NCI-H146 treated with DMSO at 0.1 percent for 48 hours (cell line): ENCODE data around the gene COL5A1.

Source experiments
- DNase-seq: peaks from one replicate; lab custom pipeline; 2025; ENCODE audit not compliant: unreplicated experiment; lab: John Stamatoyannopoulos, UW

Gene COL5A1

DNA sequence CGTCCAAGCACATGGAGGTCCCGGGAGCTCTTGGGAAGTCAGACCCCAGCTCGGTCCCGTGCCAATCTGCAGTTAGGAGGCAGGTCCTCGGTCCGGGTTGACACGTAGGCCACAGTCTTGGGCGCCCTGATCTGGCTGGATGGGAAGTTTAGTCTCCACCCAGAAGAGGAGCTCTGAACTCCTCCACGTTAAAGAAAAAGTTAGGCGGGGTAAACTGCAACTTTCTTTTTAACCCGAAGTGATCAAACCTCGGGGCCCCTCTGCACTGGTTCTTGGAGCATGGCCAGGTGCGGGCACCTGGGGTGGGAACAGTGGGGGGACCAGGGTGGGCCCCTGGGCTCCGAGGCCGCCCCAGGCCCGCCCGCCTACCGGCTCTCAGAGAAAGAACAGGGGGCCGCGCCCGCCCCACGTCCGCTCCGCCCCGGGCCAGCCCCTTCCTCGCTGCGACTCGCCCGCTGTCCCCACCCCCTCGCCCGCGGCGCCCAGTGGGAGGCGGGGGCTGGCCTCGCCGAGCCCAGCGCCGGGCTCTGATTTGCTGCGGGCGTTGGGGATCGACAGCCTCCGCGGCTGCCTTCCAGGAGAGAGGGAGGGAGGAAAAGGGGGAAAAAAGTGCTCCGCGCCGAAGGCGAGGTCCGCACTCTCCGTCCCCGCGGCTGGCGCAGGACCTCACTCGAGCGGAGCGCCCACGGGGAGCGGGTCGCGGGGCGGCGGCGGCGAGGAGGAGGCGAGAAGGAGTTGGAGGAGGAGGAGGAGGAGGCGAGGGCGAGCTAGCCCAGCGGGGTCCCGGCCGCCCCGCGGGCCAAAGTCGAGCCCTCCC lies at the start of gene COL5A1:
COL5A1 (plus strand) TSS at position 631 of the 817 bp plus-strand sequence. CDS start 385 bp downstream, outside the sequence.
- no peak for DNase-seq

DNA sequence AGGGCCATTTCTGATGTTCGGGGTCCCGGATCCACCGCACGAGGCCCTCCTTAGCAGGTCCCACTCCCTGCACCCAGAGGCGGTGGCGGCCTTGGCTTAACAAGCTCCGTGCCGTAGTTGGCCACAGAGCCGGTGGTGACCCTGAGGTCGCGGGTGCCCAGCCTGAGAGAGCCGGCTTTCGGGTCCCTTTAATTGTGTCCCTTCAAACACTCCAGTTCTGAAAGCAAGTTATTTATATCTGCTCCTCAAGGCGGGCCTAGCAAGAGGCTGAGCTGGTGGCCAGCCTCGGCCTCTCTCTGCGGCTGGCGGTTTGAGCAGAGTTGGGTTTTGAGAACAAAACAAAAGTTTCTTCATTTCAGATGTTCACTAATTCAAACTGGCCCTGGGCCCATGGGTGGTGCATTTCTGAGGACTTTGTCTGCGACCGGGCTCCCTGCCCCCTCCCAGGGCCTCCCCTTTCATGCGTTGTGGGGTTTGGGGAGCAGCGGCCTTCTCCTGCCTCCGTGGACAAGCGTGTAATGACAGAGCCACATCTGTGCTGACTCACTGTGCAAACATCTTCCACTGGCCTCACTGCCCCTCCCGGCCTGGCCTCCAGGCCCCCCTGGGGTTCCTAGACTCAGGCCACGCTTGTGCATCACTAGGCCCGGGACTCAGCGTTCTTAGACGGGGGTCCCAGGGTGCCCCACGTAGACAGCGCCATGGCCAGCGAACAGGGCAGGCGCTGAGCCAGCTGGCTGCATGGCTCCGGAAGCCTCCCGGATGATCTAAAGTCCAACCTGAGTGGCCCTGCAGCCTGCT lies 49.4 kb upstream of the COL5A1 start:
- no peak for DNase-seq

DNA sequence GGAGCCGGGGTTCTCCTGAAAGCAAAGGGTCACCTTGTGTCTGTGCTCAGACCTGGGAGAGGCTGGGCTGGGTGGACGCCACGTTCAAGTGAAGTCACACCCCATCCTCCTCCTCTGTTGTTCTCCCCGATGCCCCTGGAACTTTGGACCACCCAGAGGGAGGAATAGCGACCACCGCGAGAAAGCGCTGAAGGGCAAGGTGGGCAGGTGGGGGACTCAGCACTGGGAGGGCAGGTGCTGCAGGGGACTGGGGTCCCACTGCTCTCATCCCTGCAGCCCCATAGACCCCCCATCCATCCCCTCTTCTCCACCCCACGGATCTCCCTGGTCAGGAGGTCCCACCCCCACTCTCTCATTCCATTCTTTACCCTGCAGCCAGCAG lies 48.8 kb upstream of the COL5A1 start:
- no peak for DNase-seq

DNA sequence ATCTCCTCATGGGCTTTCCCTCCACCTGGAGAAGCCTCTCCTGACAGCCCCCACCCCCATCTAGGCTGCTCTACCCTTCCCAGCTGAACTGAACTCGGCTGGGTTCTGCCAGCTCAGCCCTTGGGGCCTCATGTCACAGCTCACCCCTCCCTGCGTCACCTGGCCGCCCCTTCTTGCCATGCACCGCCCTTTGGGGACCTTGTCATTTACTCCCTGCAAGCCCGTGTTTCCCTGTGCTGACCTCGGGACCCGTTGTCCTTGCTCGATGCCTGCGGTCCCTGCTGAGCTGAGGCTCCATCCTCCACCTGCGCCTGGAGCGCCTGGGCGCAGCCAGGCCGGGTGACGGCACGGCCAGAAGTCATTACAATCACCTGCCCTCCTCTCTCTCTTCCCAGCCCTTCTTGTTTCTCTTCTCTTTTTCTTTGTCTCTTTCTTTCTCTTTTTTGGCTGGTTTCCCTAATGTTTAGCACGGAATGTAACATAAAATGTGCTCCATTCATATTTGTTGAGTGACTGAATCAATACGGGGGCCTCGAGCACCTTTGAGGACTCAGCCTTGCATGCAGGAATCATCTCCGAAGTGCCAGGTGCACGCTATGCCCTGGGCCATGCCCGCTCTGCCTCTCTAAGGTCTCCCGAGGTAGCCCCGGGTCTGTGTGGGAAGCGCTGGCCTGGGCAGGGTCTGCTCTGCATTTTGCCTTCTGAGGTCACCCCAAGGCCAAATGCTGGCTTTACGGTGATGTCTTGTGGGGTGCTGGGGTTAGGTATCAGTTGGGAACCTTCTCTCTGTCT lies 48.1 kb upstream of the COL5A1 start:
- DNase-seq = no peak

DNA sequence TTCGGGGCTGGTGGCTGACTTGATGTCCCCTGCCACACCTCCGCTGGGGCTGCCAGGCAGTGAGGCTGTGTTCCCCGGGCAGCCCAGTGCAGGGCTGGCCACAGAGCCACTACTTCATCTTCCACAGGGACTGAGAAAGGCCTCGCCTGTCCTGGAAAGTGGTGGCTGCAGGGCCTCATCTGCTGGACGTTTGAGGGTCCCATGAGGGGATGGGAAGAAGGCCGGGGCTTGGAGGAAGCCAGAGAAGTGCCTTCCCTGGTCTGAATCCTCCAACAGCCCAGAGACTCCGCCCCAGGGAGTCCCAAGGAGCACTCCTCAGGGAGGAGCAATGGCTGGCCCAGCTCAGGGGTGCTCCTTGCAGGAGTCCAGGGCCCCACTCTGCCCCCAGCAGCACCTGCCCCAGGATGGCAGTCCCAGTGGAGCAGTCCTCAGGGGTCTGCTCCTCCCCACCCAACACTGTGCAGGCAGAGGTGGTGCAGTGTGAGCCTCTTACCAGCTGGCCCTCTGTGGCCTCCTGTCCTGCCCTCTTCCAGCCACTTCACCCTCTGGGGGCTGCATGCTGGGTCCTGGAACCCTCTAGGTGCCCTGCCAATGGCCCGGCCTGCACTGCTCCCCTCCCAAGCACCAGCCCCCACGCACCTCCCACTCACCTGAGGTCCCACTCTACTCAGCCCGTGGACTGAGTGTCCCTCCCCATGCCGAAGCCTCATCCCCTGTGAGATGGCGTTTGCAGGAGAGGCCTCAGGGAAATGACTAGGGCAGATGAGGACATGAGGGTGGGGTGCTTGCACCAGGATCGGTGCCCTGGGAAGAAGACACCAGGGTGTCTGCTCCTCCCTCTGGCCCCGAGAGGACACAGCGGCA lies 47.3 kb upstream of the COL5A1 start:
- DNase-seq = no peak

DNA sequence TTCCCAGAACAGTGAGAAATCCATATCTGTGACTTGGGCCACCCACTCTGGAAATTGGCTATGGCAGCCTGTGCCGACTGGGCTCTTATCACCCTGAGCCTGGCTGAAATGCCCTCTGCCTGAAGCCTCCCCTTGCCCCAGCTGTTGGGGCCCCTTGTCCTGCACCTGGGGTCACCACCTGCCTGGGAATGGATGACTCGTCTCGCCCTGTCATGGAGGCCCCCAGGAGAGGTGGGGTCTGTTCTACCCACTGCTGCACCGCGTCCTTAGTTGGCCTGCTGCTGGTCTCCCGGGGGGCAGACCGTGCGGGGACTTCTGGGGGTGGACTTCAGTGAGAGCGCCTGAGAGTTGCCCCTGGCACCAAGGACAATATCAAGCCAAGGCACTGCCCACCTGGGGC lies 46.6 kb upstream of the COL5A1 start:
- no peak for DNase-seq

DNA sequence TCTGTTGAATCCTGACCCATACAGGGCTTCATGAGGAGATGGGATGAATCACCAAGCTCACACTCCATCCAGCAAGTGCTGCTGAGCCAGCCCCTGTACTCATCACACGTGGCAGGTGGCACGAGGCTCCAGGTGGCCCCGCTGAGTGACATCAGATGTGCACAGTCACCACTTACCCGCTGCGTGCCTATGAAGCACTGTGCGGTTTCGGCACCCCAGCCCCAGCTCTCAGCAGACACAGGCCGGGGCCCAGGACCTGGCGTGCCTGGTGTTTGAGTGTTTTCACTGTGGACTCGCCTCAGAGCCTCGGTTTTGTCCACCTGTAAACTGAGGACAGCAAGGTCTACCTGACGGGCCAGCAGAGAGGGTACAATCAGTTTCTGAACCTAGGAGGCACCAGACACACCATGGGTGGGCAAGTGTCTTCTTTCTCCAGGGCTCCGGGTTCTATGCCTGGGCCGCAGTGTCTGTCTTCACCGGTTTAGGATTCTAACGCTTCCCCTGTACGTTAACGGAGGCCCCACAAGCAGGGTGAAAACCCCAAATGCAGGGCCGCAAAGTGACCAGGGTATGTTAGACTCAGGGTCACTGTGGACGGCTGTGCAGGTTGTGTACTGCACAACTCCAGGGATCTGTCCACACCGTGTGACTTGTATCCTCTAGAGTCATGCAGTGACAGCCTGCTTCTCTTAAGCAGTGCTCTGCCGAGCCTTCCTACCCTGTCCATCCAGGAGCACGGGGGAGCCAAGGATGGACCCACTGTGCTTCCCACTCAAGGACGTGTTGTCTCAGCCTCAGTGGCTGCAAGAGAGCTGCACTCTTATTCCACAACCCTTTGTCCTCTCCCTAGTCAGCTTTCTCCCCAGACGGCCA lies 44.3 kb upstream of the COL5A1 start:
- no peak for DNase-seq

DNA sequence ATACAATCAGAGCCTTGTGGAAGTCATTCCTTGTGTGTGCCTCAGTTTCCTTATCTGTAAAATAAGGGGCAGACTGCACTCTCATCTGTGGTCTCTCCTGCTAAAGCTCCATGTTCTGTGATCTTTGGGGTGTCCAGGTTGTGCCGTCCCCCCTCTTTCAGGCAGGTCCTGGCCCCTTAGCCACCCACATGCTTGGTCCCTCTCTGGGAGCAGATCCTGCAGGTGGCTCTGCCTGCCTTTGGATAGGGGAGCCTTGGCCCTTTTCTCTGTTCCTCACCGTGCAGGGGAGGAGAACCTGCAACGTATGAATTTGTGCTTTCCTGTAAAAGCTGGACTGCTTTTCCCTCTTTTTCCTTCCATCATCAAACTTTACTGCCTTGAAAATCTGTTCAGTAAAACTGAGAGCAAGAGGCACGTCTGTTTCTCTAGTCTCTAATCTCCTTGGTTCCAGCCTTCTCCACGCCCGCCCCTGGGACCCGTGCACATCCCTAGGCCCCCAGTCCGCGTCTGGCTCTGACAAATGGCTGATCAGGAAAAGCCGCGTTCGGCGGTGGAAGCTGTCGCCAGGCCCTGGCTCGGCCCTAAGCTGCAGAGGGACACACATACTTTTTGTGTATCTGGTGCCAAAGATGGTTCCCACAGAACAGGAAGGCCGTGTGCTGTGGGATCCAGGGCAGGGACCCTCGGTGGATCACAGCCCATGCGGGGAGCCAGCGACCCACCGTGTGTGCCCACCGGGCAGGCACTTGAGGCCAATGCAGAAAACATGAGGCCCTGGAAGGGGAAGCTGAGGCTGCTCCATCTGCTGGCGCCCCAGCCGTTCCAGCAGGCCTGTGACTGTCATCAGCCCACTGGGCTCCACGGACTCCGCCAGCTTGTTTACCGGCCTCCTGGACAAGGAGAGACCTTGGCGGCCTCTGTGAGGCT lies 43.4 kb upstream of the COL5A1 start:
- no peak for DNase-seq

DNA sequence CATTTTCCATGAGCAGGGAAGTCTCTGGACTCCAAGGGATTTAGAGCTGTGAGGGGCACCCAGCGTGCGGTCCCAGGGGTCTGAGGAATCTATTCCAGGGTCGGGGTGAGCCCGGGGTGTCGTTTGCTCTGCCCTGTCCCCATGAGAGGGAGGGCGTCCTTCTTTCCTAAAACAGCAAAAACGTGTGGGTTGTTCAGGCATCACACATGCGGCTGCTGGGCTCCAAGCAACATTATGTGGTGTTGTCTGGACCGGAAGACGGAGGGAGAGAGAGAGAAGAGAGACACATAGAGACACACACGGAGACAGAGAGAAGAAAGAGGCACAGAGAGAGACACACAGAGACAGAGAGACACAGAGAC lies 42.7 kb upstream of the COL5A1 start:
- no peak for DNase-seq

DNA sequence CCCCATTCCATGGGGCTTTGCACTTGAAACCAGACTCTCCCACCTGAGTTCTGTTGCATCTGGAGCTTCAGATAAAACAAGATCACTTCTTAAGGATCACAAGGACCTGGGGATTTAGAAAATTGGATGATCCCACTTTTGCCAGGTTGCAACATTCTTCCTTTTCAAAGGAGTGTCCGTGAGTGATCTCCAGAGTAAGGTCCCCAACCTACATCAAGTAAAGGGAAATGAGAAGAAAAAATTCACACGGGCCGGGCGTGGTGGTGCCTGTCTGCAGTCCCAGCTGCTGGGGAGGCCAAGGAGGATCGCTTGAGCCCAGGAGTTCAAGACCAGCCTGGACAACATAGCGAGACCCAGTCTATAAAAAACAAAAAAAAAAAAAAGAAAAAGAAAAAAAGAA lies 41.2 kb upstream of the COL5A1 start:
- DNase-seq = no peak

DNA sequence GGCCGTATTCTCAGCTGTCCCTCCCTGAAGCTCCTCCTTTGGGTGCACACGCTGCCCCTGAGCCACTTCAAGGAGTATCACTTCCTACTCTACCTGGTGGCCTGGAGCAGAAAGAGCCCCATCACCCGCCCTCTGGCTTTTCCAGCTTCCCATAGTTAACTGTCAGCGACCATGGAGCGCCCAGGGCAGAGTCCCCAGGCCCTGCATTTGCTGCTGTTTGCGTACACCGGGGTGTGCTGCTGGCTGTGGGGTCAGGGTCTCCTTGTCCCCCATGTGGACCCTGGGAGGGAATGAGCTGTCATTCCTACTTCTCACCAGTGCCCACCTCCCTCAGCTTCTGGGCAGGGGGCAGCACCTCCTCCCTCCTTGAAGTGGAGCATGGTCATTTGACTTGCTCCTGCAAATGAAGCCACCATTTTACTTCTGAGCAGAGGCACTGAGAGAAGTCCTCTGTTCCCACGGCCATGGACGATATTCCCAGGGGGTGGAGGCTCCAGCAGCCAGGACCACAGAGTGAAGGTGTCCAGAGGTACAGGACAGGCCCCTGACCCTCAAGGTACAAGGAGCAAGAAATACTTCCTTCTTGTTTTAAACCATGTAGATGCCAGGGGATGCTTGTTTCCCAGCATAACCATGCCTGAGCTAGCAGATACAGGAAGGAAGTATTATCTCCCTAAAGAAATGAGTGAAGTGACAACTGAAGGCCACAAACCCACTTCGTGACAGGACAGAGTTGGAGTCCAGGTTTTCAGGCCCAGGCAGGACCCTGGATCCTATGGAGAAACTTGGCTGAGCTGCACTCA lies 40.6 kb upstream of the COL5A1 start:
- DNase-seq = no peak

DNA sequence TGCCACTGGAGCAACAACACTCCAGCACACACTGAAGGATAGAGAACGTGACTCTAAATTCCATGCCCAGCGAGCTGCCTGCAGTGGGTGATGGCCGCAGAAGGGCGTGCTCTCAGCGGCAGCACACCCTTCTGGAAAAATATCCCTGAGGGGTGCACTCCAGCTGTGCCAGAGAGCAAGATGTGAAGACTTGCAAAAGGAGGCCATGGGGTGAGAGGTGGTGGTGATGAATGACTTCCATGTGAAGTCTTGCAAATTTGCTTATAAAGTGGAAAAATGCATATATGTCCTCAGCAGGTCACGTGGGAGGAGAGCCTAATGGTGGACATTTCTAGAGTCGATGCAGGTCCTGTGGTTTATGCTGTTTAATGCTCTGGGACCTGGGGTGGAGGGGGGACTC lies 39.8 kb upstream of the COL5A1 start:
- no peak for DNase-seq

DNA sequence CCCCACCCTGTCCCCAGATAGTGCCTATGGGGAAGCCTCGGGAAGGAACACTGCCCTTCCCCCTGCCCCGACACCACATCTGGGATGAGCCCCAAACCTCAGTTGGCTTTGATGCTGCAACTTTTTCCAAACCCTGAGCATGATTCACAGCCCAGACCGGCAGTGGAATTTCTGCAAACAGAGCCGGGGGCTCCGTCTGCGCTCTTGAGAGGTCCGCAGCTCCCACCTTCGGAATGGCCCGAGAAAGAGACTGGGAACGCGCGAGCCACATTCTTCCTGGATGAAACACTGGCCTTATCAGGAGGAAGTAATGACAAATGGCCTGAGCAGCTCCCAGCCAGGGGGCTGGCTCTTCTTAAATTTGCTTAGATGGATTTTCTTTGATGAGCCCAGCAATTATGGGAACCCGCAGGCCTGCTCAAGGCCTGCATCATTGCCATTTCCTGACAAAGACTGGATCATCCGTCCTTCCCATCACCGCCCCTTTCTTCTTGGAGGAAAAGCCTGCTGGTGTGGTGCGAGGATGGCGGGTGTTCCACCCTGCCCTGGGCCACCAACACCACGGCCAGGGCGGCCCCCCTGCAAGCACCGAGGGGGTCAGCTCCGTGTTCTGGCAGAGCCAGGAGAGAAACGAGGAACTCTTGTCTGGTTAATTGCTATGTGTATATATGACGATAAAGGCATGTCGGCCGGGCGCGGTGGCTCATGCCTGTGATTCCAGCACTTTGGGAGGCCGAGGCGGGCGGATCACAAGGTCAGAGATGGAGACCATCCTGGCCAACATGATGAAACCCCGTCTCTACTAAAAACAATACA lies 38.8 kb upstream of the COL5A1 start:
- DNase-seq = no peak

DNA sequence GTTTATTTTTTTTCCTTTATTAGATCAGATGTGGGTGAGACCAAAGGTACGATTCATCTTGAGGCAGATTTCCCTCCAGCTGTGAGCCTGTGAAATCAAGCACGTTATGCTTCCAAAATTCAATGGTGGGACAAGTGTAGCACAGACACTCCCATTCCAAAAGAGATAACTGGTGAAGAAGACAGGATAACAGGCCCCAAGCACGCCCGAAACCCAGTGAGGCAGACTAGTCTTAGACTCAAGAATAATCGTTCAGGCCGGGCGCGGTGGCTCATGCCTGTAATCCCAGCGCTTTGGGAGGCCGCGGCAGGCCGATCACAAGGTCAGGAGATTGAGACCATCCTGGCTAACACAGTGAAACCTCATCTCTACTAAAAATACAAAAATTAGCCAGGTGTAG lies 36.8 kb upstream of the COL5A1 start:
- no peak for DNase-seq

DNA sequence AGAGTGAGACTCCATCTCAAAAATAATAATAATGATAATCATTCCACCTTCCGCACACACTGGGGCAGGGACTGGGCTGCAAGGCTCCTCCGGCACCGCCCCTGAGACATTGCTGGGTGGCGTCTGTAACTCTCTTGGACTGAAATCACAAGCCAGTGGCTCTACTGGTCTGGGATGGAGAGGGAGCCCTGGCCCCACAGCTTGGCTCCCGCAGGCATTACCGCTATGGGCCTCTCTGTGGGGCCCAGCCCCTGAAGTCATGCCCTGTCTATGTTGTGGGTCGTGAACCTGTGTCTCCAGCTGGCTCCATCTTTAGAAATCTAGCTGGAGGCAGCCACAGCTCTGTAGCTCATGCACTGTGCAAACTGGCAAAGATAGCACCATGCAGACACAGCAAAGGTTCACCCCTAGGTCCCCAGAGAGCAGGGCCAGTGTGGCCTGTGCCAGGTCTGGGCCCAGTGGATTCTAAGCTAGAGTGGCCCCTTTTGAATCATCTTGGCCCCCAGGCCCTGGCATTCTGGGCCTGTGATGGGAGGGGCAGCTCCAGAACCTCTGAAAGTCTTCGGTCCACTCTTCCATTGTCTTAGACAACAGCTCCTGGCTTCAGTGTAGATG lies 36.1 kb upstream of the COL5A1 start:
- no peak for DNase-seq

DNA sequence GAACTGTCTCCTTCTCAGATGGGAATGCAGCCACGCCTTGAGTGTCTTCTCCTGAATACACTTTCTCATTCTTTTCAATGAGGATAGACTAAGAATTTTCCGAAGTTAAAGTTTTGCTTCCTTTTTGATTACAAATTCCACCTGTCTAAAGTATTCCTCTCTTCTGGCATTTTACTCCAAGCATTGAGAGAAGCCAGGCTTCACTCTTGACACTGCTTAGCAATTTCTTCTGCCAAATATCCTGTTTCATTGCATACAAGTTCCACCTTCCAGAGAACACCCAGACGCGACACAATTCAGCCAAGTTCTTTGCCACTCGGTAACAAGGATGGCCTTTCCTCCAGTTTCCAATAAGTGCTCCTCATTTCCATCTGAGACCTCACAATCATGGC lies 35.6 kb upstream of the COL5A1 start:
- DNase-seq = no peak
